ENCODE data around the gene MSL3.

Gene MSL3

DNA sequence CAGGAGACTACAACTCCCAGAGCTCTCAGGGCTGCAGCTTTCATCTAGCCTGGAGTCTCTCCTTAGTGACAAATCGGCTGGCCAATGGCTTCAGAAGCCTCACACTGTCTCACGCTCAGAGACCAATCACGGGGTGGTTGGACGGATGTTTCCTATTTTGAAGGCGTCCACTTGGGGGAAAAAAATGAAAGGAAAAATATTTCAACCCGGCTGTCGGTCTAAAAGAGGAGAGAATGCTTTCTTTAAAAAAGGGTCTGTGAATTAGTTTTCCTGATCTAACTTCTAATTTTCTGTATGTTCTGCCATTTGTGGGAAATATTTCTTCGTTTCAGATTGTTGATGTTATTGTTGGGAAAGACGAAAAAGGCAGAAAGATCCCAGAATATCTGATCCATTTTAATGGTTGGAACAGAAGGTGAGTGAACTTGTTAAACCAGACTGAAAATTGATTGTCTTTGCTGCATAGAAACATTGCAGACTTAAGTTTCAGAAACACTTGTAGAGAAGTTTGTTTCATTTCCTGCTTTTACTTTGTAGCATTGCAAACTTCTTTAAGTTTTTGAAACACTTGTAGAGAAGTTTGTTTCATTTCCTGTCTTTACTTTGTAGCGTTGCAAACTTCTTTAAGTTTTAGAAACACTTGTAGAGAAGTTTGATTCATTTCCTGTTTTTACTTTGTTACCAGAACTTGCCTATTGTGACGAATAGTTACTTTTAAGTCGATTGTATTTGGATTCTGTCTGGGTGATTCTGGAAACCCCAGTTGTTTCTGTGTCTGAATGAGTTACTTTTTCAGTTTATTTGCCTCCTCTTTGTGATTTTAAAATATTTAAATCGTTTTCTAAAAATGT is 1.6 kb downstream of the MSL3 start:
- DNase-seq: peak; percentile 81

DNA sequence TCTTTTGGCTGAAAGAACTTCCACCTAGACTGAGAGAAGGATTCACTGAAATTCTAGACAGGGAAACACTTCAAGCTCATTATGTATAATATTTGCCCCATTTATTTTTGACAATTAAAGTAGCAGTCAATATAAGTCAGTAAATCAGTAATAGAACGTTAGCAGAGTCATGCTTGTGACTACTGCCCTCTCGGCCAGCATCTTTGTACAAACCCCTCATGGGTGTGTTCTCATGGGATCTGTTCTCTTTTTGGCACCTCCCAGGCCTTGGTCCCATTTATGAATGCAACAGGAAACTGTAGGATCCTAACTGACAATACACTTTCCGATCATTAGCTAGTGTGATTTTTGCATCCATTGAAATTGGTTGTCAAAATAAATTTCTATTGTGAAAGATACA is 2.9 kb downstream of the MSL3 start:
- DNase-seq: no peak

DNA sequence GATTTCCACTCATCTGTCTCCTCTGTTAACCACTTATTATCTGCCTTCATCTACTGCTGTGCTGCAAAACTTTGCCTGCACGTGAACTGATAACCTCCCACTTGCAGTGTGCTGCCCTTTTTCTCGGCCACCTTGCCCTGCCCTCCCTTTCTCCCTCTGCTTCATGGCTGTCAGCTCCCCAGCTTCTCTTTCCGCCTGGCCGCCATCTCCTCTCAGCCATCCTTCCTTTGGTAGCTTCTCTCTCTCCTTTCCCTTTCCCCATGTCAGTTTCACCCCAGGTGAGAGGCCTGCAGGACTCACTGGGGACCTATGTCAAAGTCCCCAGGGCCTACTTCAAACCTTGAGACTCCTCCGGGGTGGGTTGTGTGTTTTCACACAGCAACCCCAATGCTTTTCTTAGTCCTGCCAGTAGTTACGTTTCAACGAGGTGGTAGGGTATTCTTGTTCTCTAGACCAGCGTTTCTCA is 6.6 kb downstream of the MSL3 start:
- no peak for DNase-seq

DNA sequence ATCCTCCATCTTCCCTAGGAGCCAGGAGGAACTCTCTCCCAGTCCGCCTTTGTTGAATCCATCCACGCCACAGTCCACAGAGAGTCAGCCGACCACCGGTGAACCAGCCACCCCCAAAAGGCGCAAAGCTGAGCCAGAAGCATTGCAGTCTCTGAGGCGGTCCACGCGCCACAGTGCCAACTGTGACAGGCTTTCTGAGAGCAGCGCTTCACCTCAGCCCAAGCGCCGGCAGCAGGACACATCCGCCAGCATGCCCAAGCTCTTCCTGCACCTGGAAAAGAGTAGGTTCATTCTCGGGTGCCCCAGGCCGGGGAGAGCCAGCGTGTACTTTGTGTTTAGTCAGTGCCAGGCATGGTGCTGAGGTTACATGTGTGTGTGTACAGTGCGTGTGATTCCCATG is 7.4 kb downstream of the MSL3 start:
- DNase-seq: no peak

DNA sequence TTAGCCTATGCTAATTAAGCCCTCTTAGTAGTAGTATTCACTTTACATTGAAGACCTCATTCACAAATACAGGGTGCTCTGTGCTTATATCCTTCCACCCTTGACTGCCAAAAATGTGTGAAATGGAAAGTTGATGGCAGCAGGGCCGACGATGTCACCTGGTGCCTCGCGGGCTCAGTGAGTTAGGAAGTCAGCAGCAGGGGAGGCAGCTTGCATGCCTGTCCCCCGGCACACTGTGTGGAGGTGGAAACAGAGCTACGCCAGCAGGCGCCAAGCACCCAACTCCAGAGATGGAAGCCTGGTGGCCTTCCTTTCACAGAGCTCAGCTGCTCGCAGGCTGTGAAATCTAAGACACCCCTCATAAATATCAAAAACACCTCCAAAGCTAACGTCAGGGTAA is 8.4 kb downstream of the MSL3 start:
- no peak for DNase-seq

DNA sequence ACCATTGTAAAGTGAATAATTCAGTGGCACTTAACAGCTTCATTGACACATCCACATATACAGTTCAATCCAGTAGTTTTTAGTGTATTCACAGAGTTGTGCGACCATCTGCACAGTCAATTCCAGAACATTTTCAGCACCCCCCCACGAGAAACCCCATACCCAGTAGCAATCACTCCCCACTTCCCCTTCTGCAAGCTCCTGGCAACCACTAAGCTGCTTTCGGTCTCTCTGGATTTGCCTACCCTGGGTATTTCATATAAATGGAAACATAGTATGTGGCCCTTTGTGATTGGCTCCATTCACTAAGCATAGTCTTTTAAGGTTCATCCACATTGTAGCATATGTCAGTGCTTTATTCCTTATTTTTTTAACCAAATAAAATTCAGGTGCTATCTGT is 10.0 kb downstream of the MSL3 start:
- no peak for DNase-seq

DNA sequence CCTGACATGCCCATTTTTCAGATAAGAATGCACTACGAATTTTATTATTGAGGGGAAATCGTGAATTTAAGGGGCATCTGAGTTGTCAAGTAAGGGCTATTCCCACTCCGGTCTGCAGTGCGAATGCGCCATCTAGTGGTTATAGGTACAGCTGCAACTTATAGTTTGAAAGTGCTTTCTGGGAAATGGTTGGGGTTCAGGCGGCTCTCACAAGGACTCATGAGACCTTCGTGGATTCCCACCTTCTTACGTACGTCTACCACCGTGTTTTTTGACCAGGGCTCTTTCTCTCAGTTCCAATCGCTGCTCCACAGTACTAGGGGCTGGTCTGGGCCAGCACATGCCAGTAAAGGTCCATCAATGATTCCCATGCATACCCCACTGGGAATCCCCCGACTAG is 12.3 kb downstream of the MSL3 start:
- peak; percentile 61 for DNase-seq

DNA sequence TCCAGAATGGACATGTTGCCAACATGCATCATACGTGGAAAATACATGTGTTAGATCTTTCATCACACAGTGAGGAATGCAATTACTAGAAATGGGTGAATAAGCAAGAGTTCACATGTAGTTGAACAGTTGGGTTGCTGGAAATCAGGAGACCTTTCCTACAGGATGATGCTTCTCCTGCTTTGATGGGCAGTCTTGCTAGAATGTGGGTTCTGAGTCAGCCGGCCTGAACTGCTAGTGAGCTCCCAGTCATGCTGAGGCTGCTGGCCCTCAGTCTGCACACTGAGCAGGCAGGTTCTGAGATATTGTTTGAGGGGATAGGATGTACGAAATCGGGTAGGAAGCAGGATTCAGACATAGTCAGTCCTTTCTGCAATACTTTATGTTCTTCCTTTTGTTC is 20.2 kb downstream of the MSL3 start:
- DNase-seq: no peak

DNA sequence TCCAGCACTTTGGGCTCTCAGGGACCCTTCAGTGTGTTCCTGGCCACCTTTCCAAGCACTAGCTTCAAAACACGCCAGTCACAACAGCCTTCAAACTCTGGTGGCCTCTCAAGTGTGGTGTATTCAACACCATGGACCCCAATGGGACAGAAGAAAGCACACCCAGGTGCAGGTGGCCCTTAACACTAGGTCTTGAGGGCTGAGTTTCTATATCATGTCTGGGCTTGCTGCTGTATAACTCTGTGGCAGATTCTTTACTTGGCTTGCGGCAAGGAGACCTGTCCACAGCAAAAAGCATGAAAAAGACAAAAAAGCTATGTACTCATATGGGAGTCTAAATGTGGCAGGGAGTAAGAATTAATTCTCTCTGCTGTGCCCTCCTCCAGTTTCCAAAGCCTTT is 23.1 kb downstream of the MSL3 start:
- no peak for DNase-seq

DNA sequence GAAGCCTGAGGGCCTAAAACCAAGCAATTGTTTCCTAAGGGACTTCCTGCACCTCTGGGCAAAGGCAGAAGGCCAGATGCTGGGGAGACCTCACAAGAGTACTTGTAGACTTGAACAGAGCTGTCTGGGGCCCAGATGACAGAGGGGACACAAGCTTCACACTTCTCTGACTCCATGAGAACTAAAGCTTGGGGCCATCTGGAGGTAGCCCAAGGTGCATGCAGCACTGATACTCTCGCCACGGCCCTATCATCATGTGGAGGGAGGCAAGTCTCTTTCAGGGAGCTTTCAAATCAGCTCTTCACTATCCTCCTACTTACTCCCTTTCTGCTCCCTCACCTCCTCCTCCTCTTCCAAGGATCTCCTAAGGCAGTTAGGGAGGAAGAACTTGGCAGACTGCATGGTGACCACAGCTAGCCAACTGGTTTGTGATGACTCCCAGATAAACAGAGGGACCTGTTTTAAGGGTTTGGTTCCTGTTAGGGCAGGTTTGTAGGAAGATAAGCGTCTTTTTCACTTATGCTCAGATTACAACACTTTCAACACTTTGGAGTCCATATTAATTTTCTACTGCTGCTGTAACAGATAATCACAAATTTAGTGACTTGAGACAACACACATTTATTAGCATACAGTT is 23.8 kb downstream of the MSL3 start:
- no peak for DNase-seq

DNA sequence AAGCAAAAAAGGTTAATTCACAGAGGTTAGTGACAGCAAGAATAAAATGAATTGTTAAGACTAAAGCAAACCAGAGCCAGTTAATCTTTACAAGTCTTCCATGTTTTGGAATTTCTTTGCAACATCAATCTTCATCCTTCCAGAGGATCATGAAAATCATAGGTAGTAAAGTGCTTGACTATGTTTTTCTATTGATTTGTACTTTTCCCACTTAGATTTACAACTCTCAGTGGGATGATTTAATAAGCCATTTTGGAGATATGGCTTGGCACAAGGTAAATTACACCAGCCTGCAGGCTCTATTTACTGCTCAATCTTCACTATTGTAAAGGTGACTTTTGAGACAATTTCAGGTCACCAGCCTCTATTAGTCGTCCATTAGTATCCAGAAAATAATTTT is 26.5 kb downstream of the MSL3 start:
- DNase-seq: no peak

DNA sequence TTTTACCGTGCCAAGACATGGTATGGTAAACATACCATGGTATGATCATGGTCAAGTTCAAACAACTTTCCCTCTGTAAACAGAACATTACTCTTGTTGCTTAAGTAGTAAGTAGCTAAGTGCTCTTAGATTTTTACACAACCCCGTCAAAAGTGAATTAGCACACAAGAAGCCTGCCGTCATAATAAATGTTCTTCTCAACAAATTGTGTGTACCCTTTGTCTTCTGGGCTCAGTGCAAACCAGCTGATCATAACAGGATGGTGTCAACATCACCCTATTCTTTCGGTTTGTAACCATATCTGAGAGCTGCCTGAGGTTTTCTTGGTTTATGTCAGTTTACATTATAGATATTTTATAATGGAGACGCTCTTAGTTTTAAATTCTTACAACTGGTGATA is 28.8 kb downstream of the MSL3 start:
- no peak for DNase-seq

DNA sequence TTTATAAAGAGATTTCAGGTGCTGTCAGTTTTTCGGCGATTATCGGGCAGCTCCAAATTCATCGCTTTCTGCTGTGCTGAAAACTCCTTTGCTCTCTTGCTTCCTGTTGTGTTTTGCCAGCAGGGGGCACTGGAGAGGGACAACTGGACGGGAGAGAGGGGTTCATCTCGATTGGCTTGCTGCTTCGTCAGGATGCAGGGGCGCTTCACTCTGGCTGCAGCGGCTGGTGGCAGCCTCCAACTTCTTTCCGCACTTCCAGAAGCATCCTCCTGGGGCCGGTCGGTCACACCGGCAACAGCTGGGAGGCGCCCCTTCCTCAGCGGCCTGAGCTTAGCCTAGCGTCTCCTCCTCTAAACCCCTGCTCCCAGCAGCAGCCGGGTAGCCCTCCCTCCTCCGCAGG is 29.5 kb downstream of the MSL3 start:
- peak; percentile 53 for DNase-seq

DNA sequence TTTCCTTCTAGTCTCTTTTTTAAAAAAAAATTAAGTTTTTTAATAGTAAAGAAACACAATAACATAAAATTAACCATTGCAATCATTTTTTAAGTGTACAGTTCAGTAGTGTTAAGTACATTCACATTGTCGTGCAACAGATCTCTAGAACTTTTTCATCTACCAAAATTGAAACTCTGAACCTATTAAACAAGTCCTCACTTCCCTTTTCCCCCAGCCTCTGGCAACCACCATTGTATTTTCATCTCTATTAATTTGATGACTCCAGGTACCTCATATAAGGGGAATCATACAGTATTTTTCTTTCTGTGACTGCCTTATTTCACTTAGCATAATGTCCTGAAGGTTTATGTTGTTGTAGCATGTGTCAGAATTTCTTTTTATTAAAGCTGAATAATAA is 31.8 kb downstream of the MSL3 start:
- no peak for DNase-seq

DNA sequence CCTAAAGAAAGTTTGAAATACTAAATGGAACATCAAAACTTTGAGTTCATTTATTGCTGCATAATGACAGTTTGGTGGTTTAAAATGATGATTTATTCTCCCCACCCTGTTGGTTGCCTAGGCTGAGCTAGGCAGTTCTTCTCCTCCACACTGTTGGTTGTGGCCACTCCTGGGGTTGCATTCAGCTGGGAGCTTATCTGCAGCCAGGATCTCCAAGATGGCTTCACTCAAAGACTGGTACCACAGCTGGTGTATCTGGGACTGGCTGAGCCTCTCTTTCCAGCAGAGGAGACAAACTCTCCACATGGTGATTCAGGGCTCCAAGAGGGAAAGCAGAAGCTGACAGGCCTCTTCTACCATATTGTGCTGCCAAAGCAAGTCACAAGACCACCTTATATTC is 33.1 kb downstream of the MSL3 start:
- DNase-seq: no peak

DNA sequence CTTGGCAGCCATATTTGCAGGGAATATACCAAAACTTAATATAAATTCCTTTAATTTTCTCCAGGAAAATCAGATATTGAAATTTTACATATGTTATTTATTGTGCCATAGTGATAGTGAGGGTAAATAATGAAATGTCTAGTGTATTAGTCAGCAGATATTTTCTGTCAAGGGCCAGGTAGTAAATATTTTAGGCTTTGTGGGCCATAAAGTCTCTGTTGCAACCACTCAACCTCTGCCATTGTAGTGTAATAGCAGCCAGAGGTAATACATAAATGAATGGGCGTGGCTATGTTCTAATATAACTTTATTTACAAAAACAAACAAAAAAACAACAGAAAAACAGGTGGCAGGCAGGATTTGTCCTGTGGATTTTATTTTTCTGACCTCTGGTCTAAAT is 33.5 kb downstream of the MSL3 start:
- no peak for DNase-seq

DNA sequence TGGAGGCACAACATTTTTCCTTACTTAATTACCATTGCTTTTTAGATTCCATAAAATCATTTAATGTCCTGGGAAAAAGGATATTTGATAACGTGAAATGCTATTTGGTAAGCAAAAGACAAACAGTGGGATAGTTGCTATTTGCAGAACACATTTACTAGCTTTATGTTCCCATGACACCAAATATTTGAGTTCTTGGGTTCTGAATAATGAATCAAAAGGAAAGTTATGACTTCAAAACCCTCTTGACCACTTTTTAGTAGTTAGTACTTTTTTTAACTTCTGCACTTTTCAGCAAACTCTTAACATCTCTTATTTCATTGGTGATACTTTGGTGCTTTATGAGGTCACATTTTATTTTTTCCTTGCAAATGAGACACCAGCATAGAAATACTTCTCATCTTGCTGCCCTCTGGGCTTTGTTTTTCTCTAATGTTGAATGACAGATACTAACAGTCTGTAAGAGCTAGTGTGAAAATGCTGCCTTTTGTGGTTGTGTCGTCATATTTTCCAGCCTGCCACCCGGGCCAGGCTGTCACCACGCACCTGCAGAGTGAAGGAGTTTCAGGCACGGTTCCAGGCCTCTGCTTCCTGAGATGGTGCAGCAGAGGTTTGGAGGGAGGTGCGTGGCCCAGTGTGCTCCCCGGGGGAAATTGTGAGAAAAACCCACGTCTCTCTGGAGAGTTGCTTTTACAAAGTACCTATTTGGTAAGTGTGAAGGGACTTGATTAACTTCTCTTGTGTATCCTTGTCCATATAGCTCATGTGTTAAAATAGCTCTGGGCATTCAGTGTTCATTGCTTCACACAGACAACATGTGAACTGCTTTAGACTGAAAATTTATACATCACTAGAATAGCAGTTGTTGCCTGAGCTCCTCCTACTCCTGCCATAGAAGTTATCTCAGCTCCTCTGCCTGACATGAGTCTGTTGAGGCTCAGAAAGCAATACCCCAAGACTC is 34.7 kb downstream of the MSL3 start:
- peak; percentile 28 for DNase-seq

DNA sequence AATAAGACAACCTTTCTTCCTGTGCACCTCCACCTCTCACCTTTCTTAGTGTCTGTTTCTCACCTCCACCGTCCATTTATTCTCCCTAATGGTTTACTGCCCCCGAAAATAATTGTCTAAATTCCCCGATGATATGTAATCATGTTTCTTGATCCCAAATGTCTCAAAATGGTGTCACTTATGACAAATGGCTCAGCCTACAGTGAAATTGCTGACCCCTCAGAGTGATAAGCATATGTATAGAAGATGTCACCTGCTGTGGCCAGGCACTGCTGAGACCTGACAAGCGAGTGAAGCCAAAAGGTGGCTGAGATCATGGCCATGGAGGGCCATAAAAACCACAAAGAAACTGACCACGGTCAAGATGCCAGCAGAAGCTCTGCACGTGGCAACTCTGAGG is 35.7 kb downstream of the MSL3 start:
- no peak for DNase-seq

DNA sequence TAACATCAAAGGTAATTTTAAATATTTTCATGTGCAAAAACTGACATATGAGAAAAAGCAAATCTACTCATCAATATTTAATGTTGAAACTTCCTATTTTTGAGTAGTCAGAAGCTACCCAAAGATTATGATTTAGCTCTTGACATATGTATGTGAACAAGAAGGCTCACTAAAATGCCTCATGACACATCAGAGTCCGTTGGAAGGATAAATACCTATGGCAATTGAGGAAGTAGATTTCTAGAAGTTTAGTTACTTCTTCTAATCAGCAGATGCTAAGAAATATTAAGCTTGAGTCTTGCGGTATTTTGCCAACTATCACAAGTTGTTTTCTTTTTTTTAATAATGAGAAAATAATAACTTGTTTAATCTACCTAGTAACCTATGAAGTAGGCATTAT is 55.3 kb downstream of the MSL3 start:
- no peak for DNase-seq
